H1 (cell line): ENCODE measurements around the gene SMYD1. TPM values are rescaled to one million over a fixed set of nuclear protein-coding genes. Genes with fewer than 3 reads are reported as not detected.

Experiments
- CTCF ChIA-PET: fragments of 300-600 bp; sonication (Branson Sonifier 250); formaldehyde crosslinking; loops from one replicate; lab custom pipeline; 2021; ENCODE audit not compliant: partially characterized antibody; lab: Charles Lee
- POLR2A ChIA-PET: fragments of 300-600 bp; sonication (Branson Sonifier 250); formaldehyde crosslinking; loops from one replicate; lab custom pipeline; 2021; ENCODE audit warnings: inconsistent platforms; ENCODE audit not compliant: partially characterized antibody; lab: Charles Lee
- DNase-seq, 2 experiments: peaks; one replicate each; pipeline versions ENCODE4 v3.0.0 to v3.0.0-alpha.2; 2010 to 2022; ENCODE audit warnings: low spot score in 2 of 2, low read depth in 1 of 2, mixed read lengths in 1 of 2
- FAIRE-seq: peaks from 2 replicates; lab custom pipeline; 2011; peaks lifted over from hg19 to GRCh38; lab: Jason Lieb, UNC
- H2AFZ ChIP-seq: 2 replicates; pipeline ENCODE4 v1.8.1; 2012; ENCODE audit warnings: low read length, inconsistent platforms
- H2AK5ac ChIP-seq: 2 replicates; pipeline ENCODE4 v1.6.1; 2013; ENCODE audit warnings: low read depth, low read length
- H2BK120ac ChIP-seq: replicated peaks from 2 replicates; pipeline ENCODE3; 2013; ENCODE audit warnings: low read depth, low read length, inconsistent platforms
- H2BK12ac ChIP-seq: 2 replicates; pipeline ENCODE4 v1.6.1; 2013; ENCODE audit warnings: low read depth, low read length
- H2BK15ac ChIP-seq: 2 replicates; pipeline ENCODE4 v1.6.1; 2013; ENCODE audit warnings: low read length
- H2BK20ac ChIP-seq: 2 replicates; pipeline ENCODE4 v1.6.1; 2013; ENCODE audit warnings: low read length
- H2BK5ac ChIP-seq: 2 replicates; pipeline ENCODE4 v1.6.1; 2013; ENCODE audit warnings: low read depth, low read length
- H3K14ac ChIP-seq: 2 replicates; pipeline ENCODE4 v1.6.1; 2013; ENCODE audit warnings: inconsistent platforms; ENCODE audit not compliant: insufficient read length
- H3K18ac ChIP-seq: 2 replicates; pipeline ENCODE4 v1.6.1; 2013; ENCODE audit warnings: low read length; ENCODE audit errors: extremely low read depth
- H3K23ac ChIP-seq: 2 replicates; pipeline ENCODE4 v1.6.1; 2013; ENCODE audit warnings: inconsistent platforms; ENCODE audit not compliant: insufficient read length
- H3K23me2 ChIP-seq: 2 replicates; pipeline ENCODE4 v1.6.1; 2013; ENCODE audit warnings: low read depth, low read length
- H3K27ac ChIP-seq: 2 replicates; pipeline ENCODE4 v1.6.1; 2011; ENCODE audit warnings: low read depth, low read length, inconsistent platforms
- H3K27me3 ChIP-seq, 4 experiments: replicated peaks in 1 of 4; 1 replicate in 1 of 4; 2 replicates in 3 of 4; pipeline versions ENCODE4 v1.6.1 to v1.8.1; 2011 to 2013; ENCODE audit warnings: low read length in 3 of 4, mild to moderate bottlenecking in 3 of 4, inconsistent platforms in 2 of 4, mixed read lengths in 2 of 4, moderate library complexity in 1 of 4; ENCODE audit not compliant: control insufficient read depth in 3 of 4, insufficient read depth in 3 of 4; ENCODE audit errors: extremely low read depth in 1 of 4
- H3K36me3 ChIP-seq, 4 experiments: 2 replicates each; pipeline versions ENCODE4 v1.6.1 to v1.8.1; 2011 to 2013; ENCODE audit warnings: mild to moderate bottlenecking in 4 of 4, low read length in 3 of 4, moderate library complexity in 2 of 4, control low read depth in 1 of 4, inconsistent platforms in 1 of 4; ENCODE audit not compliant: insufficient read depth in 4 of 4, control insufficient read depth in 2 of 4
- H3K4ac ChIP-seq: replicated peaks from 2 replicates; pipeline ENCODE3; 2013; ENCODE audit warnings: low read length, low read depth, mixed read lengths, inconsistent platforms; ENCODE audit not compliant: insufficient read length
- H3K4me1 ChIP-seq, 4 experiments: replicated peaks in 1 of 4; 1 replicate in 1 of 4; 2 replicates in 3 of 4; pipeline versions ENCODE4 v1.6.1 to v1.8.1; 2011 to 2013; ENCODE audit warnings: low read length in 3 of 4, inconsistent platforms in 2 of 4, mixed read lengths in 1 of 4; ENCODE audit not compliant: insufficient read depth in 4 of 4, control insufficient read depth in 3 of 4
- H3K4me2 ChIP-seq, 2 experiments: 2 replicates each; pipeline versions ENCODE4 v1.6.1 to v1.8.1; 2011 to 2013; ENCODE audit warnings: low read depth in 2 of 2, low read length in 2 of 2, control low read depth in 1 of 2, inconsistent platforms in 1 of 2, mild to moderate bottlenecking in 1 of 2; ENCODE audit not compliant: insufficient read depth in 1 of 2
- H3K4me3 ChIP-seq, 4 experiments: fragments of 200-600, 300-600 bp in 1 of 4; sonication (generic), shearing (Covaris generic), sonication (Bioruptor Twin) in 1 of 4; 2 replicates each; pipeline versions ENCODE4 v1.5.1 to v1.8.1; 2011 to 2016; ENCODE audit warnings: low read length in 4 of 4, low read depth in 3 of 4, control low read depth in 2 of 4, inconsistent platforms in 2 of 4, mild to moderate bottlenecking in 2 of 4, mixed read lengths in 1 of 4, moderate library complexity in 1 of 4; ENCODE audit not compliant: insufficient read depth in 2 of 4; ENCODE audit errors: extremely low read depth in 1 of 4
- H3K56ac ChIP-seq: replicated peaks from 2 replicates; pipeline ENCODE3; 2013; ENCODE audit warnings: low read depth, mild to moderate bottlenecking, mixed read lengths, low read length, inconsistent platforms; ENCODE audit not compliant: insufficient read length
- H3K79me1 ChIP-seq: 2 replicates; pipeline ENCODE4 v1.6.1; 2013; ENCODE audit warnings: low read depth, low read length, control low read depth
- H3K79me2 ChIP-seq, 2 experiments: 2 replicates each; pipeline versions ENCODE4 v1.6.1 to v1.8.1; 2012 to 2013; ENCODE audit warnings: low read length in 2 of 2, mild to moderate bottlenecking in 2 of 2, inconsistent platforms in 1 of 2; ENCODE audit not compliant: insufficient read depth in 2 of 2, control insufficient read depth in 1 of 2
- H3K9ac ChIP-seq, 4 experiments: replicated peaks in 1 of 4; 1 replicate in 1 of 4; 2 replicates in 3 of 4; pipeline versions ENCODE4 v1.6.1 to v1.8.1; 2011 to 2013; ENCODE audit warnings: low read depth in 3 of 4, low read length in 3 of 4, control low read depth in 2 of 4, mild to moderate bottlenecking in 2 of 4, moderate library complexity in 2 of 4, inconsistent platforms in 1 of 4; ENCODE audit errors: extremely low read depth in 1 of 4
- H3K9me3 ChIP-seq, 2 experiments: 2 replicates each; pipeline versions ENCODE4 v1.6.1 to v1.8.1; 2012 to 2013; ENCODE audit warnings: mild to moderate bottlenecking in 2 of 2, moderate library complexity in 2 of 2, control low read depth in 1 of 2, inconsistent platforms in 1 of 2, low read depth in 1 of 2, low read length in 1 of 2, mixed read lengths in 1 of 2; ENCODE audit not compliant: insufficient read depth in 2 of 2
- H4K20me1 ChIP-seq, 2 experiments: replicated peaks in 1 of 2; 2 replicates each; pipeline versions ENCODE3 to v1.8.1; 2011 to 2013; ENCODE audit warnings: inconsistent platforms in 2 of 2, low read length in 2 of 2, mild to moderate bottlenecking in 1 of 2; ENCODE audit not compliant: insufficient read depth in 2 of 2, control insufficient read depth in 1 of 2
- H4K5ac ChIP-seq: 2 replicates; pipeline ENCODE4 v1.6.1; 2013; ENCODE audit warnings: low read length, low read depth, mixed read lengths, inconsistent platforms; ENCODE audit not compliant: insufficient read length
- H4K8ac ChIP-seq: 2 replicates; pipeline ENCODE4 v1.8.0; 2013; ENCODE audit warnings: mild to moderate bottlenecking, moderate library complexity, low read length, inconsistent platforms; ENCODE audit not compliant: insufficient read depth; ENCODE audit errors: extremely low read depth
- H4K91ac ChIP-seq: replicated peaks from 2 replicates; pipeline ENCODE3; 2013; ENCODE audit warnings: low read length, mixed read lengths, inconsistent platforms; ENCODE audit not compliant: insufficient read length
- ATF2 ChIP-seq: IDR thresholded peaks from 2 replicates; pipeline ENCODE4 v1.6.1; 2012; ENCODE audit warnings: low read length, inconsistent platforms
- BCL11A ChIP-seq, 2 experiments: IDR thresholded peaks; one replicate each; pipeline ENCODE4 v1.6.1; 2011; ENCODE audit warnings: low read depth in 2 of 2, low read length in 2 of 2, mild to moderate bottlenecking in 2 of 2
- CBX5 ChIP-seq: fragments of 300-800, 300-1000 bp; sonication (generic); IDR thresholded peaks from 2 replicates; pipeline ENCODE4 v1.7.1; 2016; ENCODE audit warnings: antibody characterized with exemption, low read length, low read depth
- CTCF ChIP-seq, 3 experiments: IDR thresholded peaks; 1 replicate in 2 of 3; 2 replicates in 1 of 3; pipeline versions ENCODE4 v1.5.1 to v1.6.1; 2011; ENCODE audit warnings: low read length in 3 of 3, mild to moderate bottlenecking in 3 of 3, inconsistent platforms in 2 of 3, low read depth in 1 of 3, moderate library complexity in 1 of 3; ENCODE audit not compliant: insufficient read depth in 1 of 3; ENCODE audit errors: control extremely low read depth in 1 of 3
- MAFK ChIP-seq: IDR thresholded peaks from 2 replicates; pipeline ENCODE4 v1.6.1; 2012; ENCODE audit warnings: low read depth, mild to moderate bottlenecking, improper control_type of control experiment, low read length
- RFX5 ChIP-seq: IDR thresholded peaks from 2 replicates; pipeline ENCODE4 v1.6.1; 2011; ENCODE audit warnings: low read depth, low read length, improper control_type of control experiment, borderline replicate concordance
- RNF2 ChIP-seq: fragments of 200-900, 300-1000 bp; sonication (generic); IDR thresholded peaks from 2 replicates; pipeline ENCODE4 v1.7.1; 2016; ENCODE audit warnings: borderline replicate concordance, low read depth, mild to moderate bottlenecking, antibody characterized with exemption, low read length; ENCODE audit not compliant: poor library complexity, severe bottlenecking; ENCODE audit errors: missing control alignments
- SRF ChIP-seq: IDR thresholded peaks from 2 replicates; pipeline ENCODE4 v1.6.1; 2011; ENCODE audit warnings: mild to moderate bottlenecking, low read depth, low read length, moderate library complexity
- WGBS, 2 experiments: shearing (Covaris generic) in 1 of 2; methylation state at CpG; one replicate each; pipeline versions ENCODE4 v1.1.6 to v1.1.7; 2013 to 2015; ENCODE audit warnings: low lambda C conversion rate in 2 of 2, mixed read lengths in 2 of 2, inconsistent platforms in 1 of 2, low coverage in 1 of 2, missing lambda C conversion rate in 1 of 2; ENCODE audit not compliant: insufficient replicate concordance in 2 of 2, insufficient coverage in 1 of 2, insufficient read length in 1 of 2; ENCODE audit errors: extremely low coverage in 1 of 2, missing lambda C conversion rate in 1 of 2; 5-methylcytosine and 5-hydroxymethylcytosine counted together
- polyA plus RNA-seq, 7 experiments: library from polyadenylated mRNA; depleted of rRNA in 3 of 7; stranded (reverse) in 5 of 7; unstranded in 2 of 7; fragments of >200 nt in 5 of 7; fragments of 200-250 nt in 2 of 7; gene quantifications; 1 replicate in 5 of 7; 2 replicates in 1 of 7; 4 replicates in 1 of 7; pipeline versions ENCODE4 v1.2.1 to v1.2.3, GENCODE V29; 2011 to 2013; ENCODE audit warnings: missing spikeins in 2 of 7, mixed read lengths in 2 of 7
- total RNA-seq: library from RNA; stranded (reverse); fragmentation: NEBNext Ultra II Directional; extraction: Animal tissue kit (Norgen Biotek cat#: 25700); gene quantifications from 2 replicates; pipeline ENCODE4 v1.2.1, GENCODE V29; 2021

The SMYD1 gene
- total and polyA plus RNA-seq, 2 of the 8 experiments (the other 6 are each of a cell fraction or from before 2014, with no cell fraction given), result 0.06 TPM; not detected in 1

DNA sequence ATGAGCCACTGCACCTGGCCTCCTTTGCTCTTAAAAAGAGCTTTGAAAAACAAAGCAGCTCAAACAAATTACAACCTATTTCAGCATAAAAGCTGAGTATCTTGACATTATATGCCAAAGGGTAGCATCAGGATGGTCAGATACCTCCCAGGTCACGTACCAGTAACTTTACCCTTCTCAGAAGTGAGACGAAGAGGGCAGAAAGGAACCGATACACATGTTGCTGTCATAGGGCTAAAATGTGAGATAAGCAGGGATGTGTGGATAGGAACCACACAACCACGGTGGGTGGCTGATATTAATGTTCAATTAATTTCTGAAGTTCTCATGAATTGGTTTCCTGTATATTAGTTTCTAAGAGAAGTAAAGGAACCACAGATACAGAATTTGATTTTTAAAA is 38.7 kb upstream of the SMYD1 start:
- Histone ChIP-seq H2BK12ac (no peak overlapping the region), H3K23ac (no peak overlapping the region), H3K14ac (no peak overlapping the region), H4K5ac (no peak overlapping the region), H3K9ac (no peak overlapping the region), H3K23me2 (no peaks in the 10 kb centered on the region), H3K27me3 (no peaks in the 10 kb centered on the region), H3K79me1 (no peaks in the 10 kb centered on the region), H3K4me2 (no peak overlapping the region), H2AK5ac (no peak overlapping the region), H4K91ac (no peak overlapping the region), H2BK5ac (no peak overlapping the region), H3K9me3 (no peaks in the 10 kb centered on the region), H4K8ac (no peak overlapping the region), H3K56ac (no peak overlapping the region), H3K27ac (no peak overlapping the region), H3K36me3 (peaks cover 0 to 23% (median 2%) of the 10 kb centered on the region in 4 experiments; a peak in 5 of 8 replicates), H3K4ac (no peak overlapping the region), H4K20me1 (no peaks in the 10 kb centered on the region), H2BK120ac (no peak overlapping the region), H3K4me3 (no peak overlapping the region), H3K4me1 (no peaks in the 10 kb centered on the region; a peak in 2 of 7 replicates), H2BK15ac (no peak overlapping the region), H2BK20ac (no peak overlapping the region), H3K18ac (no peak overlapping the region), H3K79me2 (no peaks in the 10 kb centered on the region), H2AFZ (no peak overlapping the region)
- FAIRE-seq, result no peak
- WGBS, 2 experiments, result 96% methylated on average over 4 of the region's 4 CpGs; no CpG with 5 or more reads in 1 of the 2 experiments
- ChIA-PET CTCF (no interaction called here), POLR2A (interaction anchor here (5.5 kb wide), 1 partner anchor 13 kb away, joined by 41 read pairs; the partner anchor contains the start of gene RNU2-63P)
- no peak for DNase-seq
- TF ChIP-seq SRF (no peak), RNF2 (no peak), CBX5 (no peak), RFX5 (no peak), BCL11A (IDR thresholded peaks at IDR 0.05; ENCODE audit: low read depth in 2 of 2, low read length in 2 of 2) (no peak), MAFK (no peak), CTCF (IDR thresholded peaks at IDR 0.05; ENCODE audit: control extremely low read depth in 1 of 3, insufficient read depth in 1 of 3, low read depth in 1 of 3, low read length in 3 of 3) (no peak), ATF2 (no peak)
